DND-41 (cell line): Measurements from ENCODE around the gene GLCE.

Experiments
- EZH2 ChIP-seq: IDR thresholded peaks from 3 replicates; pipeline ENCODE4 v1.6.1; 2012; ENCODE audit warnings: borderline replicate concordance, low read depth, mild to moderate bottlenecking, moderate library complexity, low read length, inconsistent platforms; ENCODE audit not compliant: severe bottlenecking
- TF ChIP-seq, protein P1 (sequence below): IDR thresholded peaks from 2 replicates; pipeline ENCODE4 v1.5.1; 2012; ENCODE audit warnings: borderline replicate concordance, low read length, moderate library complexity, mild to moderate bottlenecking; ENCODE audit not compliant: poor library complexity, severe bottlenecking; ENCODE audit errors: extremely low read depth

- TF ChIP-seq, protein P1, sequence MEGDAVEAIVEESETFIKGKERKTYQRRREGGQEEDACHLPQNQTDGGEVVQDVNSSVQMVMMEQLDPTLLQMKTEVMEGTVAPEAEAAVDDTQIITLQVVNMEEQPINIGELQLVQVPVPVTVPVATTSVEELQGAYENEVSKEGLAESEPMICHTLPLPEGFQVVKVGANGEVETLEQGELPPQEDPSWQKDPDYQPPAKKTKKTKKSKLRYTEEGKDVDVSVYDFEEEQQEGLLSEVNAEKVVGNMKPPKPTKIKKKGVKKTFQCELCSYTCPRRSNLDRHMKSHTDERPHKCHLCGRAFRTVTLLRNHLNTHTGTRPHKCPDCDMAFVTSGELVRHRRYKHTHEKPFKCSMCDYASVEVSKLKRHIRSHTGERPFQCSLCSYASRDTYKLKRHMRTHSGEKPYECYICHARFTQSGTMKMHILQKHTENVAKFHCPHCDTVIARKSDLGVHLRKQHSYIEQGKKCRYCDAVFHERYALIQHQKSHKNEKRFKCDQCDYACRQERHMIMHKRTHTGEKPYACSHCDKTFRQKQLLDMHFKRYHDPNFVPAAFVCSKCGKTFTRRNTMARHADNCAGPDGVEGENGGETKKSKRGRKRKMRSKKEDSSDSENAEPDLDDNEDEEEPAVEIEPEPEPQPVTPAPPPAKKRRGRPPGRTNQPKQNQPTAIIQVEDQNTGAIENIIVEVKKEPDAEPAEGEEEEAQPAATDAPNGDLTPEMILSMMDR: no peak
- no peak for TF ChIP-seq EZH2
Observed at GRCh38 chr15:69293741-69294615, 133.5 kb downstream of the GLCE start.
